Fibroblast of villous mesenchyme (primary cell): ENCODE data around the gene CFAP69. TPM values are rescaled to one million over a fixed set of nuclear protein-coding genes. Genes with fewer than 3 reads are reported as not detected.

Experiments
- DNase-seq: peaks from one replicate; pipeline ENCODE4 v3.0.0-alpha.2; 2010; ENCODE audit warnings: low read depth
- H3K4me3 ChIP-seq: 2 replicates; pipeline ENCODE4 v1.5.1; 2011; ENCODE audit warnings: low read depth, mild to moderate bottlenecking, low read length
- total RNA-seq: library from RNA; depleted of rRNA; stranded (reverse); fragments of >200 nt; gene quantifications from 2 replicates; pipeline ENCODE4 v1.2.3, GENCODE V29; 2012
- TF ChIP-seq, protein P1 (sequence below): IDR thresholded peaks from 2 replicates; pipeline ENCODE4 v1.5.1; 2012; ENCODE audit warnings: low read depth, mild to moderate bottlenecking, low read length; ENCODE audit not compliant: insufficient read depth

Gene CFAP69
- total RNA-seq, 1 donor = 2.6 TPM

GRCh38 chr7:90239625-90240228, 5.2 kb upstream of the CFAP69 start:
- TF ChIP-seq, protein P1, sequence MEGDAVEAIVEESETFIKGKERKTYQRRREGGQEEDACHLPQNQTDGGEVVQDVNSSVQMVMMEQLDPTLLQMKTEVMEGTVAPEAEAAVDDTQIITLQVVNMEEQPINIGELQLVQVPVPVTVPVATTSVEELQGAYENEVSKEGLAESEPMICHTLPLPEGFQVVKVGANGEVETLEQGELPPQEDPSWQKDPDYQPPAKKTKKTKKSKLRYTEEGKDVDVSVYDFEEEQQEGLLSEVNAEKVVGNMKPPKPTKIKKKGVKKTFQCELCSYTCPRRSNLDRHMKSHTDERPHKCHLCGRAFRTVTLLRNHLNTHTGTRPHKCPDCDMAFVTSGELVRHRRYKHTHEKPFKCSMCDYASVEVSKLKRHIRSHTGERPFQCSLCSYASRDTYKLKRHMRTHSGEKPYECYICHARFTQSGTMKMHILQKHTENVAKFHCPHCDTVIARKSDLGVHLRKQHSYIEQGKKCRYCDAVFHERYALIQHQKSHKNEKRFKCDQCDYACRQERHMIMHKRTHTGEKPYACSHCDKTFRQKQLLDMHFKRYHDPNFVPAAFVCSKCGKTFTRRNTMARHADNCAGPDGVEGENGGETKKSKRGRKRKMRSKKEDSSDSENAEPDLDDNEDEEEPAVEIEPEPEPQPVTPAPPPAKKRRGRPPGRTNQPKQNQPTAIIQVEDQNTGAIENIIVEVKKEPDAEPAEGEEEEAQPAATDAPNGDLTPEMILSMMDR = no peak
- no peak overlapping the region for H3K4me3 ChIP-seq
- DNase-seq = no peak

DNA sequence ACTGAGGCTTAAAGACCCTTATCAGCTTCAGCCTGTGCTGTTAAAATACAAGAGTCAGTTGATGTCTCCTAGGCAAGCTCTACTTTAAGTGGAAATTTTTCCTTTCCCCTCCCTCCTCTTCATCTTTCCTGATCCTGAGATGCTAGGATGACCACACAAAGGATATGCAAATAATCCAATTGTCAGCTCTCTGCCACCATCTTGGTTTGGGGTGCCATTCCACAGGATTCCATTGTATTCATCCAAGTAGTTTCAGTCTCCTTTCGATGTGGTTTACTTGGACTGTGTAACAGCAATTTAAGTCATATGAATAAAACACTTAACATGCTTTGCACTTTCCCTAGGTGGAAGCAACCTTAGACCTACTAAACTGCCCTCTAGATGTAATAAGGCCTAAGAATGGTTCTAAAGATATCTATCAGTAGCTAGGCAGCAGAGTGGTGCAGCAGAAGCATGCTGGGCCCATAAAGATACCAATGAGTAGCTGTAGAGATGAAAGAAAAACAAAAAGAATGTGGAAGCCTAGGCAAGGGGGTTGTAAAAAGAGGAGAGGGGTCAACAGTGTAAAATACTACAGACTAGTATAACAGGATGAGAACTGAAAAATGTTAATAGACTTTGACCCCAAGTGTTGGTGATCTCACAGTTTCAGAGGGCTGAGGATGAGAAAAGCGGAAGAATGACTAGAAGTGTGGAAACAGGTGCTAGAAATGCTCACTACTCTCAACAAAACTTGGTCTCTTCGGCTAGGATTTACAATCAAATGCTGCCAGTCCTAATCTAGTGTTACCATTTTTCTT, 2.4 kb upstream of the CFAP69 start:
- DNase-seq = no peak
- TF ChIP-seq, protein P1 = no peak
- no peak overlapping the region for H3K4me3 ChIP-seq

GRCh38 chr7:90243556-90243955, 1.4 kb upstream of the CFAP69 start:
- TF ChIP-seq, protein P1 = no peak
- H3K4me3 ChIP-seq = no peak overlapping the region
- no peak for DNase-seq

GRCh38 chr7:90244565-90244908, 437 bp upstream of the CFAP69 start:
- H3K4me3 ChIP-seq = peak overlapping the region; percentile 94
- TF ChIP-seq, protein P1 = no peak

GRCh38 chr7:90246171-90246570, 1.2 kb downstream of the CFAP69 start:
- TF ChIP-seq, protein P1 = no peak
- peak; percentile 22 for DNase-seq
- H3K4me3 ChIP-seq = no peak overlapping the region

More at GRCh38 chr7:90244565-90244908, 437 bp upstream of the CFAP69 start:
- DNase-seq = no peak

- no peak for DNase-seq
- H3K4me3 ChIP-seq = no peak overlapping the region
- TF ChIP-seq, protein P1 = no peak
Measured at GRCh38 chr7:90248706-90249105, 3.7 kb downstream of the CFAP69 start.
